GM19468 (cell line): Measurements from ENCODE around the gene PI16.

ENCODE experiments used
- ATAC-seq: cut with Tn5 transposase; IDR thresholded peaks from one replicate; pipeline ENCODE4 v1.9.1; 2021; ENCODE audit warnings: mild to moderate bottlenecking, moderate library complexity, moderate number of reproducible peaks; ENCODE audit not compliant: unreplicated experiment; ENCODE audit errors: extremely low read depth

The PI16 gene

DNA sequence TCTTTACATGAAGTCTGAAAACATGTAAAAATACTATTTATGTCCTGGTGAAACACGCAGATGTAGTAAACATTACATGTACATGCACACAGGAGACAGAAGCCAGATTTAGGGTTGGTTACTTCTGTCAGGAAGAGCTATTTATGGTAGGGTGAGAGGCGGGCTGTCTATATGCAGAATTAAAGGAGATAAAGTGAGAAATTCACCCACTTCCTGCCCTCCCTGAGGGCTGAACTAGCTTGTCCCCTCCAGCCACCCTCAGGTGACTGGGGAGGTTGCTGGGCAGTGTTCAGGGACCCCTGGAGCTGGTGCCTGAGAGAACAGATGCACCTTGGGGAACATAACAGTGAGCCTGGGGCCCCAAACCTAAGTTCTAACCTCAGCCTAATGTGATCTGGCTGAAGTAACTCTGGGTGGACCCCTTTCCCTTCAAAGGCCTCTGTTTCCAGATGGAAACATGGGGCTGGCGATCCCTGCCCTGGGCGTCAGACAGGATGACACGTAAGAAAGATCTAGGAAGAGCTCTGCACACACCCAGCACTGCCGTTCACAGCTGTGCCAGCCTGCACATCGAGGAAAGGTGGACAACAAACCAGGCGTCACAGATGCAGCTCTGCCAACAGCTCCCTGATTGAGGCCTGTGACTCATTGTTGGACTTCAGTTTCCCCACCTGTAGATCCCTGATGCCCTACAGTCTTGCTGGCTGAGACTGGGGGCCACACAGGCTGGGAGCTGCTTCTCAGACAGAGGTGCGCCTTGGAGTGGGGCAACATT is 1.3 kb downstream of the PI16 start:
- no peak for ATAC-seq

DNA sequence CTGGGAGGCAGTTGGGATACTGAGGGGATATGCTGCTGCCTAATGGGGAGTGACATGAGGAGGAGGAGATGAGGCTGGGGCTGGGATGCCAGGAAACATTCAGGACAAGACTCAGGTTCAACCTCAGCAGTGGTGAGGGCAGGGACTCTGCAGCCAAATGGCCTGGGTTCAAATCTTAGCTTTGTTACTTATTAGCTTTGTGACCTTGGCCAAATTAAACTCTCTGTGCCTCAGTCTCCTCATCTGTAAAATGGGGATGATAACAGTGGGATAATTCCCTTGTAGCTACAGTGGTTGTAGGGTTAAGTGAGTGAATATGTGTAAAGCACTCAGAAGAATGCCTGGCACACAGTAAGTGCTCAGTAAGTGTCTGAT is 1.9 kb downstream of the PI16 start:
- ATAC-seq, result no peak

DNA sequence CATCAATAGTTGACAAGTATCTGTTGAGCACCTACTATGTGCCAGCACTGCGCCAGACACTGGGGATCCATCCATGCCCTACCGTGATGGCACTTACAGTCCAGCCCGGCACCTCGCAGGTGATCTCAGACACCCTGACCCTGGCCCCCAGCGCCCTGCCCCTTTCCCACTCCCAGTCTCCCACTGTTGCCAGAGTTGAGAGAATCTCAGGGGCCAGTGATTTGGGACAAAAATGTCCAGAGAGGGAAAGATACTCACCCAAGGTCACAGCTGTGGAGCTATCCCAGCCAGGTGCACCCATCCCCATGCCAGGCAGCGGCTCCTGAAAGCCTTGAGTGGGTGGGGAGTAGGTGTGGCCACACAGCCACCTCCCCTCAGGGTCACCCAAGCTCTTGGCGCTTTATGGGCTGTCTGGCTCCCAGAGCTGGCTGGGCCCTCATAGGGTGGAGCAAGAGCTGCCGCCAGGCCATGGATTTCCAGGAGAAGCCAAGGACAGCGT is 3.3 kb downstream of the PI16 start:
- no peak for ATAC-seq

DNA sequence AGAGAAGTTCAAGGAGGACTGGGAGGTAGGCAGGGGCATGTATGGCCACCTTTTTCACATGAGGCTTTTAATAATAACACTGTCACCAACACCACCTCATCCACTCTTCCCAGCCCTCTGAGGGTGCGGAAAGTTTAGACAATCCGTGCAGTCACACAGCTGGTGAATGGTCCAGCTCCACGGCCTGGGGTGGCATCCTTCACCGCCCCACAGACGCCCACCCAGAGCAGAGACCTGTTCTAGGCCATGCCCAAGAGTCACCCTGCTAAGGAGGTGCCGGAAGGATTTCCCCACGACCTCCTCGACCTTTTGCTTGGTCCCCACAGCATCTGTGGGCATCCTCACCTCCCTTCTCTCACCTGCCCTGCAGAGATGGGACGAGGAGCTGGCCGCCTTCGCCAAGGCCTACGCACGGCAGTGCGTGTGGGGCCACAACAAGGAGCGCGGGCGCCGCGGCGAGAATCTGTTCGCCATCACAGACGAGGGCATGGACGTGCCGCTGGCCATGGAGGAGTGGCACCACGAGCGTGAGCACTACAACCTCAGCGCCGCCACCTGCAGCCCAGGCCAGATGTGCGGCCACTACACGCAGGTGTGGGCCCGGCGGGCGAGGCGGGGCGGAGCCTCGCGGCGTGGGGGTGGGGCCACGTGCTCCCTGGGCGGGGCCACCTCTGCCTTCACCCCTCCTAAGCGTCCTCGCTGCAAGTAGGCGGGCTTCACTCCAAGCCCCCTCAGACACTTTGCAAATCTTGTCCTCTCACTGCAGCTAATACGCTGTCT is 4.4 kb downstream of the PI16 start:
- no peak for ATAC-seq

DNA sequence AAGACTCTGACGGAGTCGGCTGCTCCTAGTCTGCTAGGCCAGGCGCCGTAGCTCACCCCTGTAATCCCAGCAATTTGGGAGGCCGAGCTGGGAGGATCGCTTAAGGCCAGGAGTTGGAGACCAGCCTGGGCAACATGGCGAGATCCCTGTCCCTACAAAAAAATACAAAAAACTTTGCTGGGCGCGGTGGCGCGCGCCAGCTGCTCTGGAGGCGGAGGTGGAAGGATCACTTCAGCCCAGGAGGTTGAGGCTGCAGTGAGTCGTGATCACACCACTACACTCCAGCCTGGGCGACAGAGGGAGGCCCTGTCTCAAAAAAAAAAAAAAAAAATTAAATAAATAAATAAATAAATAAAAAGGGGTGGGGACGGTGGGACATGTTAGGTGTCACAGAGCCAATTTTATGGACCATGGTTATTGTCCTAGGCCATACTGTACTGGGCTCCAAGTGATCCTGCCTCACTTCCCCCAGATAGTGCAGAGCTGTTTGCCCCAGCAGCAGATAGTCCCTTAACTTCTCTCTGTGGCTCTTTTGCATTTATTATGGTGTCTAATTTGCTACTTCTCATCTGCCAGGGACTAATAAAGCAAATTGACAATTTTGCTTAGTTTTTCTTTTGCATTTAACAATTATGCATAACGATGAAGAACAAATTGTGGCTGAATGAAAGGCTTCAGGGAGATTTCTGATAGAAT is 5.2 kb downstream of the PI16 start:
- no peak for ATAC-seq

DNA sequence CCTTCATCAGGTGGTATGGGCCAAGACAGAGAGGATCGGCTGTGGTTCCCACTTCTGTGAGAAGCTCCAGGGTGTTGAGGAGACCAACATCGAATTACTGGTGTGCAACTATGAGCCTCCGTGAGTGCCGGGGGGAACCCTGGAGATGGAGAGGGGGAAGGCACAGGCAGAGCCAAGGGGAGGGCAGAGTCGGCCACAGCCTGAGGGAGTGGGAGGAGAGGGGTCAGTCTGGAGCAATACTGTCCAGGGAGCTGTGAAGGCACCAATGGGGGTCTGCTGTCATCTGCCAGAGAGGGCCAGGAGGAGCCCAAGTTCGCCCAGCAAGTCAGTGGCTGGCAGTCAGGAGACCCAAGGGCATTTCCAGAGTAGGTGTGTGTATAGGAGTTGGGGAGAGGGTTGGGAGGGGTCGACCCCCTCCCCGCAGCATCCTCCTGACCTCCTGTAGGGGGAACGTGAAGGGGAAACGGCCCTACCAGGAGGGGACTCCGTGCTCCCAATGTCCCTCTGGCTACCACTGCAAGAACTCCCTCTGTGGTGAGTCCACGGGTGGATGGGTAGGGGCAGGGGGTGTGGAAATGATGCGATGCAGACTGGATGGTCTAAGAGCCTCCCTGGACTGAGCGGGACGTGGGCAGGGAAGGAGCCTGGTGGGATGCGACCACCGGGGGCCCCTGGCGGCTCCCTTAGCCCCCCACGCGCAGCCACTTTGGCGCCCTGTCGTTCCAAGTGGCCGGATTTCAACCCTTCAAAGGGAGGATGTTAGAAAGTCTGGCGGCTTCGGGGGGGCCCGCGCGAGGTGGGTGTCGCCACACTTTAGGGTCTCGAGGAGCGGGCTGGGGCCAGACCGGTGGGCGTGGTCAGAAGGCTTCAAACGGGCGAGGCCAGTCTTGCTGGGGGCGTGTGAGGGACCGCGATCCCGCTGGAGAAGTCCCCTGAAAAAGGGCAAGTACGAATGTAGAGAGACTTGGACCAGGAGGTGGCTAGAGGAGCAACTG is 7.2 kb downstream of the PI16 start:
- no peak for ATAC-seq

DNA sequence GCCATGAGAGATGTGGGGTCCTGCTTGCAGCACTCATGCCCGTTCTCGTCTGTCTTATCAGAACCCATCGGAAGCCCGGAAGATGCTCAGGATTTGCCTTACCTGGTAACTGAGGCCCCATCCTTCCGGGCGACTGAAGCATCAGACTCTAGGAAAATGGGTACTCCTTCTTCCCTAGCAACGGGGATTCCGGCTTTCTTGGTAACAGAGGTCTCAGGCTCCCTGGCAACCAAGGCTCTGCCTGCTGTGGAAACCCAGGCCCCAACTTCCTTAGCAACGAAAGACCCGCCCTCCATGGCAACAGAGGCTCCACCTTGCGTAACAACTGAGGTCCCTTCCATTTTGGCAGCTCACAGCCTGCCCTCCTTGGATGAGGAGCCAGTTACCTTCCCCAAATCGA is 8.3 kb downstream of the PI16 start:
- no peak for ATAC-seq

DNA sequence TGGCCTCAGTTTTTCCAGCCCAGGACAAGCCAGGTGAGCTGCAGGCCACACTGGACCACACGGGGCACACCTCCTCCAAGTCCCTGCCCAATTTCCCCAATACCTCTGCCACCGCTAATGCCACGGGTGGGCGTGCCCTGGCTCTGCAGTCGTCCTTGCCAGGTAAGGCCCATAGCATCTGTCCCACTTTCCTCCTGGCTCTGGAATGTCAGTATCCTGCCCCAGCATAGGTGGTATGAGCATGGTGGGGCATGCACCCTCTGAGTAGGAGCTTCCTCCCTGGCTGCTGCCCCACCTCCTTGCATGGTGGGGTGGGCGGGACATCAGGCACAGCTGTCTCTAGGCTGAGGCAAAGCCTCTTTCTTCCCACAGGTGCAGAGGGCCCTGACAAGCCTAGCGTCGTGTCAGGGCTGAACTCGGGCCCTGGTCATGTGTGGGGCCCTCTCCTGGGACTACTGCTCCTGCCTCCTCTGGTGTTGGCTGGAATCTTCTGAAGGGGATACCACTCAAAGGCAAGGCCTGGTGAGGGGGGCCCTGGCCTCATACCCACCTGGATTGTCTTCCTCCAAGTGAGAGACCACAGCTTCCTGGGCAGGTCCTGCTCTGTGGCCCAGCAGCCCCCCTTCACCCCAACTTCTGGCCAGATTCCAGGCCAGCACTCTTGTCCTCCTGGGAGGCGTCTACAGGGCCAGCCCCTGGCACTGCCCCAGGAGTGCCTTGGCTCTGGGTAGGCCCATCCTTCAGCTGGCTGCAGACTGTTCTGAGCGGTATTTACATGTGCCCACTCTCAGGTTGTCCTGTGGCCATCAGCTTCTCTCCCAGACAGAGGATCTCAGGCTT is 9.1 kb downstream of the PI16 start:
- no peak for ATAC-seq

DNA sequence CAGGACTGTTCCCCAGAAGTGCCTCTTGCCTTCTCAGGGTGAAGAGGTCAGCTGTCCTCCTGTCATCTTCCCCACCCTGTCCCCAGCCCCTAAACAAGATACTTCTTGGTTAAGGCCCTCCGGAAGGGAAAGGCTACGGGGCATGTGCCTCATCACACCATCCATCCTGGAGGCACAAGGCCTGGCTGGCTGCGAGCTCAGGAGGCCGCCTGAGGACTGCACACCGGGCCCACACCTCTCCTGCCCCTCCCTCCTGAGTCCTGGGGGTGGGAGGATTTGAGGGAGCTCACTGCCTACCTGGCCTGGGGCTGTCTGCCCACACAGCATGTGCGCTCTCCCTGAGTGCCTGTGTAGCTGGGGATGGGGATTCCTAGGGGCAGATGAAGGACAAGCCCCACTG is 9.8 kb downstream of the PI16 start:
- ATAC-seq, result no peak

DNA sequence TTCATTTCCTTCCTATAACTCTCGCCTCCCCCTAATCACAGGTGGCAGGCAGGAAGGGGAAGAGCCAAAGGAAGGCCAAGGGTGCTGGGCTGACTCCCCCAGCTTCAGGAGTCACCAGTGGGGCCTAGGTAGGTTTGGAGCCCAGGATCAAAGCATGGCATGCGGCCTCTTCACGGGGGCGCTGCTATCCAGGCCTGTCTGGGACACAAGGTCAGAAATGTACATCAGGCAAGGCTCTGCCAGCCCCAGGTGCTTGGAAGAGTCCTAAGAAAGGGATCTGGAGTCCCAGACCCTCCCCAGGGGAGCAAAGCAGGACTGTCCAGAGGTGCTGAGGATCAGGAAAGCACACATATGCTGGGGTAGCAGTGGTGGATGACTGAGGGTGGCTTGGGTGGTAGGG is 10.4 kb downstream of the PI16 start:
- ATAC-seq, result no peak

DNA sequence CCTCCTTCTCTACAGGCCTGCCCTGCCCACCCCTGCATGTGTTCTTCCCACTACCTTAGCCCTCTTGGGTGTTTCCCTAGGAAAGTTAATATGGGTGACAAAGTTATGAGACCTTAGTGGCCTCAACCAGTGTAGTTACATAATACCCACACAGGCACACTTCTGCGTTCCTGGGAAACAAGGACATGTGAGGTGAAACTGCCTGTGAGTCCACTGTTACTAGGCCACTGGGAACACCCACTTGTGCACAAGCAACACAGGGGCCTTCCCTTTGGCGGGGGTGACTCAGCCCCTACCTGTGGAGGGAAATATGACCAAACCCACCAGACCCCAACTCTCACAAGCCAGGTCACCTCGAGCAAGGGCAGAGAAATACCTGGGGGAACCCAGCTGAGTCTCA is 12.8 kb downstream of the PI16 start:
- ATAC-seq, result no peak

DNA sequence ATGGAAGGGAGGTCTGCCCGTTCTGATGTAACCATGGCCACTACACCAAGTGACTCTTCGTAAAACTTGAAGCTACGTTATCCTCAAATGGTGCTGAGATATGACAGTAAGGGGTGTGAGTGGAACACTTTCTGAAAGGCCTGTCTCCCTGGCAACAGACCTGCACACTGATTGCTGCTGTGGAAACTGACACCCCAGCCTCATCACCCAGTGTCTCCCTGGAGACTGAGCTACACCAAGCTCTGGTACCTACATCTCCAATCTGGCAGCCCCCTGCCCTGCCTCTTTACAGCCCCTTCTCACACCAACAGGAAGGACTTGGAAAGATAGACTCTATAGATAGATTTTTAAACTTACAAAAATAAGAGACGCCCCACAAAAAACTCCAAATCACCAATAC is 13.2 kb downstream of the PI16 start:
- ATAC-seq, result no peak

DNA sequence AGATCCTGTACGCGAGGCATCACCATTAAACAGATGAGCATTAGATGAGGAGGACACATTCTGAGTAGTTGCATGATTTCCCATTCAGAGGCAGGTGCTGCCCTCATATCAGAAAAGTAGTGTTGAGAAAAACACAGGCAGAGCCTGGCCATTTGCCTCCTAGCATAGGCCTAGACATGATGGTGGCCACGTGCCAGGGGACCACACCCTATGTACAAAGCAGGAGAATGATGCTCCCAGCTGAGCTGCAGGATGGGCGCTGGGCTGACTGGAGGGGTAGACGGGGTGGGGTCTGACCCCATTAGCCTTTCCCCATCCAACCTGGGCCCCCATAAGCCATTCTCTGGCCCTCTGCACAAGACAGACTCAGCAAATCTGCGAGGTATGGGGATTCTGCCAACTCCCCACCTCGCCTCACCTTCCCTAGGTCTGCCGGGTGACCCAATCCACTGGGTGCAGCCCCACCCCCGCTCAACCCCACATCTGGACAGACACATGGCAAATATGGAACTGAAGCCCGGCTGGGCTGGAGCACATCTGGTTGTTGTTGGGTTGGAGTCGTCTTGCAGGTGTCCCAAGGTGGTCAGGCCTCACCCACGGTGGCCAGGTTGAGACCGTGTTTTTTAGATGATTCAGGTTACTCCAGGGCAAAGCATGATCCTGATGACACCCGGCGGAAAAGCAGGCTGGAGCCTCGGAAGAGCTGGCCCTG is 13.9 kb downstream of the PI16 start:
- no peak for ATAC-seq

DNA sequence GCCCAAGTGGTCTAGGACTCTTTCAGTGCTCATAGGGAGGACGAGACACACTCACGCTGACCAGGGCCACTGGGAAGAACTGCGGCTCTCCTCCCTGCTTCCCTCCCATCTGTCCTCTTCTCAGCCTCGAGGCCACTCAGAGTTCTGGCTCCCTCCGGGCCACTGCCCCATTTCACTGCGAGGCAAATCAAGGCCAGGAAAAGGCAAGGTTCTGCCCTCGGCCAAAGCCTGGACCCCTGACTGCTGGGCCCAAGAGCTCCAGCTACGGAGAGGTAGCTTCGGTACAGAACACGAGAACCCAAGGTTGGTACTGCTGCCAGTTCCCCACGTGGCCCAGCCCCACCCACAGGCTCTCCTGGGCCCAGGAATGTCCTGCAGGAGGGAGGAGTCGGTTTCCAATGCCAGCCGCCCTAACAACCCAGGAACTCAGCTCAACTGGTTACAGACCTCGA is 14.7 kb downstream of the PI16 start:
- ATAC-seq, result no peak

DNA sequence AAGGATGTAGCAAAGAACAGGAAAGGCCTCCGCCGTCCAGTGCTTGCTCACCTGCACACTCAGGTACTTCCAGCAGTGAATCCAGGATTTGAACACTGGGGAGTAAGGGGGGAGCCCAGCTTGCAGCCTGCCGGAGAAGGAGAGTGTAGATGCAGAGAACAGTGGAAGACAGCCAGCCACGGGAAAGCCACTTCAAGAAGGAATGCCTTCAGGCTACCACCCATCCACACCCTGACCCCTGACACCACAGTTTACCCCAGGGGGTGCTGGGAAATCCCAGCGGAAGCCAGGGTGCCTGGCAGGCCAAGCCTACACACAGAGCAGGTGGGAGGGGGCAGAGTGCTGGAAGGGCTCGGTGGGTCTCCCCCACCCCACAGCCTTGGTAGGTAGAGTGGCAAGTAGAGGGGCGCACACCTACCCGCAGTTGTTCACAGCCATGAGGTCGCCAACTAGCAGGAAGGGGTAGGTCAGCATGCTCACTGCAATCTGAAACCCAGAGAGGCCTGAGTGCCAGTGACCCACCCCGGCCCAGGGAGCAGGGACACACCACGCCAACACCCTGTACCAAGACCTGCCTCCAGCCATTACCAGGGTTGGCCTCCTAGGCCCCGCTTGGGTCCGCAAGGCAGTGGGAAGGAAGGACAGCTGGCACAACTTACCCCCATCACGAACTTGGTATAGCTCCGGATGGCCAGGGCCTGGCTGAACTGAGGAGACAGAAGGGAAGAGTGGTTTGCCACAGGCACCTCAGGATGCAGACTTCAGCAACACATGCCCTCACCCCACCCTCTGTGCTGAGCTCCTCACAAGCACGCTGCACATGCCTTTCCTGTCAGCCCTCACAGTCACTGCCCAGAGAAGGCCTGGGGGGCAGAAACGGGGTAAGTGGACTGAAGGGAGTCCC is 15.7 kb downstream of the PI16 start:
- ATAC-seq, result no peak

DNA sequence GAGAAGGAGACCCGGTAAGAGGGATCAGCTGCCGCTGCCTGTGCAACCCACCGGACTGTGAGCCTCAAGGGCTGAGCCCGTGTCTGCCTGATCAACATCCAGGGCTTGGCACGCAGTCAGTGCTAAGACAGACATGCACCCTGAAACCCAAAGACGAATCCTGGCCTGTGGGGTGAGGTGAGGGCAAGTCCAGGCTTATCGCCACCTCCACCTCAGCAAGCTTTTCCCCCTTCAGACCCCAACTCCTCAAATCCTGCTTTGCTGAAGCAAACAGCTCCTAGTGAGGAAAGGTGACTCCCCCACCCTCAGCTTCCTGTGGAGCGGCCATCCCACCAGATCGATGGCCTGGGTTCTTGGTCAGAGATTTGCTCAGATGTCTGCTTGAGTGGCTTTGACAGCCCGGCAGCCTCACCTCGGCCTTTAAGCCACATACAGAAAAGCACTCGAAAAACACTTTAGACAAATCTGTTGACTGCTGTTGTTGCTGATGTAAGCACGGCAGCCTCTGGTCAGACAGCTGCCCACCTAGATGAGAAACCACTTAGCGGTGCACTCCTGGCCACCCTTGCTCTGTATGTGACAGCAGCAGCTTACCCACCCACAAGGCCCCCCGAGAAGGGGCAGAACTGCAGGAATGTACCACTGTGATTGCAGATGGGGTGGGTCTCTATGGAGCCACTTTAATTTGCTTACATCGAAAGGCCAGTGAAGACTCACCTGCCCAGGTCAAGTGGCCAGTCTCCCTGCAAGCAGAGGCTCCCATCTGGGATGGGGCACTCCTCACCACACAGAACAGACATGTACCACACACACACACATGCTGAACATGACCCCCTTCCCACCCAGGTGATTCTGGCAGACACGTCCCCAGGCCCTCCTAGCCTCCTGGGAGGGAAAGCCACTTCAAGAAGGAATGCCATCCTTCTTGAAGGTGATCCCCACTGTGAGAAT is 16.6 kb downstream of the PI16 start:
- no peak for ATAC-seq
